Measurements from ENCODE around the gene C19orf85.

DNA sequence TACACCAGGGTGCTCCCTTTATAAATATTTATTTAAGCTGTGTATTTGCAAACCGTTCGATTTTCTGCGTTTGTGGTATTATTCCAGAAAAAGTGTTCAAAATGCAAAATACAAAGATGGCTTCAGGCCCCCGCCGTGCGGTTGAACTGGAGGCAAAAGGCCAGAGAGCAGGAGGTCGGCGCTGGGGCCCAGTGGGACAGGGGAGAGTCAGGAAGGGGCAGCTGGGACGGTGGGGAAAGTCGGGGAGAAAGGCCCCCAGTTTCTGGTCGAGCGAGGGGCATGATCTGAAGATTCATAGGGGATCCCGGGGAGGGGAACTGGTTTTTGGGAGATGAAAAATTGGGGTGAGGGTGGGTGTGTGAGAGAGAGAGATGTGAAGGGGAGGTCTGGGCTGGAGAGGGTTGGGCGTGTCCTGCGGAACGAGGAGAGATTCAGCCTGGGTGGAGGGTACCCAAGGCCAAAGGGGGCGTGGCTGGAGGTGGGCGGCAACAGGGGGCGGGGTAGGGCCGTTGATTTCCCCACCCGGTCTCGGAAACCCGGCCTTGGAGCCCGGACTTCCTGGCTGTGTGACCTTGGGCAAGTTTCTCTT is 3.8 kb downstream of the C19orf85 start:
- TF ChIP-seq, protein P1, sequence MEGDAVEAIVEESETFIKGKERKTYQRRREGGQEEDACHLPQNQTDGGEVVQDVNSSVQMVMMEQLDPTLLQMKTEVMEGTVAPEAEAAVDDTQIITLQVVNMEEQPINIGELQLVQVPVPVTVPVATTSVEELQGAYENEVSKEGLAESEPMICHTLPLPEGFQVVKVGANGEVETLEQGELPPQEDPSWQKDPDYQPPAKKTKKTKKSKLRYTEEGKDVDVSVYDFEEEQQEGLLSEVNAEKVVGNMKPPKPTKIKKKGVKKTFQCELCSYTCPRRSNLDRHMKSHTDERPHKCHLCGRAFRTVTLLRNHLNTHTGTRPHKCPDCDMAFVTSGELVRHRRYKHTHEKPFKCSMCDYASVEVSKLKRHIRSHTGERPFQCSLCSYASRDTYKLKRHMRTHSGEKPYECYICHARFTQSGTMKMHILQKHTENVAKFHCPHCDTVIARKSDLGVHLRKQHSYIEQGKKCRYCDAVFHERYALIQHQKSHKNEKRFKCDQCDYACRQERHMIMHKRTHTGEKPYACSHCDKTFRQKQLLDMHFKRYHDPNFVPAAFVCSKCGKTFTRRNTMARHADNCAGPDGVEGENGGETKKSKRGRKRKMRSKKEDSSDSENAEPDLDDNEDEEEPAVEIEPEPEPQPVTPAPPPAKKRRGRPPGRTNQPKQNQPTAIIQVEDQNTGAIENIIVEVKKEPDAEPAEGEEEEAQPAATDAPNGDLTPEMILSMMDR (IDR thresholded peaks at IDR 0.05) = no peak
- TF ChIP-seq POLR2A (IDR thresholded peaks at IDR 0.05) = no peak
- TF ChIP-seq POLR2AphosphoS5 (IDR thresholded peaks at IDR 0.05) = peak in 1 of 4 donors; percentile 21
